Natural killer cell (primary cell): ENCODE results near the gene TENM3. TPM values are rescaled to one million over a fixed set of nuclear protein-coding genes. Genes with fewer than 3 reads are reported as not detected.

Source experiments
- ATAC-seq, 3 donors: fragments of 150-1000 bp in 2 of 3; fragments of 200-7000 bp in 1 of 3; cut with Tn5 transposase; 1 replicate in 1 of 3; 2 replicates in 2 of 3; pipeline ENCODE4 v1.10.0; 2021; ENCODE audit warnings: mild to moderate bottlenecking in 2 of 3, moderate library complexity in 2 of 3
- DNase-seq, 2 donors: peaks; one replicate each; pipeline versions ENCODE4 v3.0.0 to v3.0.0-alpha.2; 2013 to 2021; ENCODE audit warnings: mixed read lengths in 1 of 2
- H3K27ac ChIP-seq: one replicate; pipeline ENCODE4 v1.5.1; 2013; ENCODE audit warnings: mild to moderate bottlenecking, low read length
- H3K27me3 ChIP-seq: one replicate; pipeline ENCODE4 v1.6.1; 2013; ENCODE audit warnings: low read length; ENCODE audit not compliant: control insufficient read depth, insufficient read depth
- H3K36me3 ChIP-seq: one replicate; pipeline ENCODE4 v1.6.1; 2013; ENCODE audit warnings: low read length; ENCODE audit not compliant: control insufficient read depth, insufficient read depth
- H3K4me1 ChIP-seq: one replicate; pipeline ENCODE4 v1.6.1; 2013; ENCODE audit warnings: low read length; ENCODE audit not compliant: control insufficient read depth, insufficient read depth
- H3K4me3 ChIP-seq: one replicate; pipeline ENCODE4 v1.5.1; 2013; ENCODE audit warnings: low read length
- H3K9me3 ChIP-seq: one replicate; pipeline ENCODE4 v1.6.1; 2013; ENCODE audit warnings: low read length; ENCODE audit not compliant: control insufficient read depth, insufficient read depth
- H3K27ac Mint-ChIP-seq, 2 donors: one replicate each; pipeline ENCODE4 v1.8.0; 2022; ENCODE audit warnings: mild to moderate bottlenecking in 2 of 2, mixed read lengths in 2 of 2, moderate library complexity in 1 of 2
- H3K27me3 Mint-ChIP-seq, 2 donors: one replicate each; pipeline ENCODE4 v1.8.0; 2022; ENCODE audit warnings: low read depth in 2 of 2, mixed read lengths in 2 of 2
- H3K36me3 Mint-ChIP-seq: one replicate; pipeline ENCODE4 v1.8.0; 2022; ENCODE audit warnings: mixed read lengths
- H3K4me1 Mint-ChIP-seq, 2 donors: one replicate each; pipeline ENCODE4 v1.8.0; 2022; ENCODE audit warnings: mixed read lengths in 2 of 2
- H3K4me3 Mint-ChIP-seq: one replicate; pipeline ENCODE4 v1.8.0; 2022; ENCODE audit warnings: mild to moderate bottlenecking, moderate library complexity, mixed read lengths
- H3K9me3 Mint-ChIP-seq, 2 donors: one replicate each; pipeline ENCODE4 v1.8.0; 2022; ENCODE audit warnings: mixed read lengths in 2 of 2
- WGBS: methylation state at CpG from one replicate; pipeline ENCODE4 v1.1.7; 2013; ENCODE audit warnings: missing lambda C conversion rate; ENCODE audit not compliant: insufficient coverage; 5-methylcytosine and 5-hydroxymethylcytosine counted together
- intact Hi-C: fragments of 100-400 bp; cut with micrococcal nuclease; formaldehyde crosslinking; loops from one replicate; pipeline ENCODE4 v1.14.2; 2022
- total RNA-seq, 4 donors: library from RNA; stranded (reverse); fragments of 120-200 nt in 1 of 4; gene quantifications; one replicate each; pipeline versions ENCODE4 v1.2.3 to v1.2.4, GENCODE V29; 2013 to 2022
- TF ChIP-seq, protein P1 (sequence below): fragments of 200-600 bp; IDR thresholded peaks from one replicate; pipeline ENCODE4 v1.8.0; 2022; ENCODE audit warnings: antibody characterized with exemption

TENM3 gene
- total RNA-seq, 3 donors from 2014 or later (not counting 1 experiment from before 2014, with no cell fraction given): not detected

DNA sequence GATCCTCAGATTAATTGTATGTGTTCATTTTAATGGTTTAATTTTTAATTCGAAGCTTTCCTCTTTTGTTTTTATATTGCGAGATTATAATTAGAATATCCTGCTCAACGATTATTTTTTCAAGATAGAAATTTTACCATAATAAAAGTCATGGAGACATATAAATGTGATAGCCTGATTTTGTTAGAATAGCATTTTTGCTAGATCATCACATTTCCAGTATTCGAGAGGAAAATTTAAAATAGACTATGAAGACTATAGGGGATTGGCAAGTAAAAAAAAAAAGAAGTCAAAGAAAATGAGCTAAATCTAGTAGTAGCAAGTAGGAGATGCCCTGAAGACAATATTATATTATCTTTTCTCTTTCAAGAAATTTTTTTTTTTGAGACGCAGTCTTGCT, 60.6 kb downstream of the TENM3 start:
- H3K4me3 Mint-ChIP-seq: no peak overlapping the region
- H3K4me1 ChIP-seq: no peaks in the 10 kb centered on the region
- TF ChIP-seq, protein P1, sequence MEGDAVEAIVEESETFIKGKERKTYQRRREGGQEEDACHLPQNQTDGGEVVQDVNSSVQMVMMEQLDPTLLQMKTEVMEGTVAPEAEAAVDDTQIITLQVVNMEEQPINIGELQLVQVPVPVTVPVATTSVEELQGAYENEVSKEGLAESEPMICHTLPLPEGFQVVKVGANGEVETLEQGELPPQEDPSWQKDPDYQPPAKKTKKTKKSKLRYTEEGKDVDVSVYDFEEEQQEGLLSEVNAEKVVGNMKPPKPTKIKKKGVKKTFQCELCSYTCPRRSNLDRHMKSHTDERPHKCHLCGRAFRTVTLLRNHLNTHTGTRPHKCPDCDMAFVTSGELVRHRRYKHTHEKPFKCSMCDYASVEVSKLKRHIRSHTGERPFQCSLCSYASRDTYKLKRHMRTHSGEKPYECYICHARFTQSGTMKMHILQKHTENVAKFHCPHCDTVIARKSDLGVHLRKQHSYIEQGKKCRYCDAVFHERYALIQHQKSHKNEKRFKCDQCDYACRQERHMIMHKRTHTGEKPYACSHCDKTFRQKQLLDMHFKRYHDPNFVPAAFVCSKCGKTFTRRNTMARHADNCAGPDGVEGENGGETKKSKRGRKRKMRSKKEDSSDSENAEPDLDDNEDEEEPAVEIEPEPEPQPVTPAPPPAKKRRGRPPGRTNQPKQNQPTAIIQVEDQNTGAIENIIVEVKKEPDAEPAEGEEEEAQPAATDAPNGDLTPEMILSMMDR: no peak
- H3K27me3 Mint-ChIP-seq: no peaks in the 10 kb centered on the region
- H3K27ac ChIP-seq: no peak overlapping the region
- H3K27me3 ChIP-seq: no peaks in the 10 kb centered on the region
- WGBS: 89% methylated on average over 1 of the region's 5 CpGs
- H3K4me1 Mint-ChIP-seq: no peaks in the 10 kb centered on the region
- H3K4me3 ChIP-seq: no peak overlapping the region
- H3K27ac Mint-ChIP-seq: no peak overlapping the region
- H3K9me3 ChIP-seq: no peaks in the 10 kb centered on the region
- no peaks in the 10 kb centered on the region for H3K36me3 Mint-ChIP-seq
- no peak for ATAC-seq
- no peak for DNase-seq
- no peaks in the 10 kb centered on the region for H3K36me3 ChIP-seq
- intact Hi-C loops: no loop called here
- H3K9me3 Mint-ChIP-seq: peaks cover 0 to 6% of the 10 kb centered on the region in 2 donors

DNA sequence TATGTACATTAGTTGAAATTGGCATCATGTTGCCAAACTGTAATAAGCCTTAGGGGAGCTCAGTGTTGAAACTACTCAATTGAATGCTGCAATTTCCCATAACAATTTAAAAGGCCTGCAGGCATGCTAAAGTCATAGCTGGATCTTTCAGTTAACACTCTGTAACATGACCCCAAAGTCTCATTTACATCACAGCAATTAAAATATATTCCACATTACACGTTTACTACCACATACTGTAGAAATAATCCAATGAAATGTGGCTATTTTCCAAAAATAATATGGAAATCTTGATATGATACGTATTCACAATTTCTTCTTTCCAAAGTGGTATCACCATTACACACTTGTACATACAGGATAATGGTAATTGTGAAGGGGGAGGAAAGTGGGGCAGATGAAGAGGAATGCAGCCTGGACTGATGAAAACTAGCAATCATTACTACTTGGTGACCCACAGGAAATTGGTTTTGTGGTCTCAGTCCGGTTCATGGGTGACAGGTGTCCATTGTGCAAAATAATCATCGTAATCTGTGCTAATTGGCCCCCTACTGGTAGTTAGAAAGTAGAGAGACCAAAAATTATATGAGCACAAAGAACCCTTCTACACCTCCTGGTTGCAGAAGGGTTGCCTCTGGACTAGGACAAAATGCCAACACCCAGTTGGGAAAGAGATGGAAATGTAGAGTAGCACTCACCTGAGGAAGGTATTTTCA, 63.7 kb downstream of the TENM3 start:
- Histone ChIP-seq H3K4me3 (no peak overlapping the region), H3K9me3 (no peaks in the 10 kb centered on the region), H3K36me3 (no peaks in the 10 kb centered on the region), H3K4me1 (no peaks in the 10 kb centered on the region), H3K27ac (no peak overlapping the region), H3K27me3 (no peaks in the 10 kb centered on the region)
- TF ChIP-seq, protein P1: no peak
- no peak for ATAC-seq
- peaks cover 0 to 4% of the 10 kb centered on the region in 2 donors for H3K9me3 Mint-ChIP-seq
- no peak for DNase-seq
- no peaks in the 10 kb centered on the region for H3K4me1 Mint-ChIP-seq
- 27% methylated on average over 1 of the region's 4 CpGs for WGBS
- H3K4me3 Mint-ChIP-seq: no peak overlapping the region
- H3K36me3 Mint-ChIP-seq: no peaks in the 10 kb centered on the region
- no peak overlapping the region for H3K27ac Mint-ChIP-seq
- no peaks in the 10 kb centered on the region for H3K27me3 Mint-ChIP-seq
- intact Hi-C loops: no loop called here

DNA sequence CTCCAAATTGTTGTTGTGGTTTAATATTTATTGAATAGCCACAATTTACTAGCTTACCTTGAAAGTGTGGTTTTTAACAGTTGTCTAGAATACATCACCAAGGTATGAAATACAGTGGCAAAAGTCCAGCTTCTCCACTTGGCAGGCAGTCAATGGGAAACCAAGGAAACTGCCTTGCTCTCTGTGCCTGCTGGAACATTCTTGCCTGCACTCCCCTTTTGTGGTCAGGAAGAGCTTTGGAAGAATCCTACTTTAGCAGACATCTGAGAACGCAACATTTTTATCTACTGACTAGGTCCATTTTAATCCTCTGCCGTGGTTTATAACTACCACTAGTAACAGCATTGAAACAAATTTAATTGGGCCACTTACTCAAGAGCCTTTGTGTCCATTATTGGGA, 64.5 kb downstream of the TENM3 start:
- Mint-ChIP-seq H3K4me3 (no peak overlapping the region), H3K36me3 (no peaks in the 10 kb centered on the region), H3K27ac (no peak overlapping the region), H3K27me3 (no peaks in the 10 kb centered on the region), H3K9me3 (peaks cover 0 to 4% of the 10 kb centered on the region in 2 donors), H3K4me1 (no peaks in the 10 kb centered on the region)
- DNase-seq (no peak), ATAC-seq (no peak)
- intact Hi-C loops: no loop called here
- Histone ChIP-seq H3K9me3 (no peaks in the 10 kb centered on the region), H3K27ac (no peak overlapping the region), H3K27me3 (no peaks in the 10 kb centered on the region), H3K4me1 (no peaks in the 10 kb centered on the region), H3K4me3 (no peak overlapping the region), H3K36me3 (no peaks in the 10 kb centered on the region)
- TF ChIP-seq, protein P1: no peak
- 97% methylated on average over 2 of the region's 2 CpGs for WGBS

GRCh38 chr4:182309877-182310276, 66.7 kb downstream of the TENM3 start:
- no peaks in the 10 kb centered on the region for H3K4me1 Mint-ChIP-seq
- Histone ChIP-seq H3K36me3 (no peaks in the 10 kb centered on the region), H3K27me3 (no peaks in the 10 kb centered on the region), H3K27ac (no peak overlapping the region), H3K4me3 (no peak overlapping the region), H3K9me3 (no peaks in the 10 kb centered on the region), H3K4me1 (no peaks in the 10 kb centered on the region)
- H3K4me3 Mint-ChIP-seq: no peak overlapping the region
- H3K27me3 Mint-ChIP-seq: no peaks in the 10 kb centered on the region
- TF ChIP-seq, protein P1: no peak
- H3K9me3 Mint-ChIP-seq: peaks cover 6 to 7% of the 10 kb centered on the region in 2 donors
- ATAC-seq (no peak), DNase-seq (no peak)
- no peaks in the 10 kb centered on the region for H3K36me3 Mint-ChIP-seq
- no peak overlapping the region for H3K27ac Mint-ChIP-seq
- WGBS: no CpG with 5 or more reads among the region's 1 CpG
- intact Hi-C loops: no loop called here
